Kidney (tissue), 14 donors: ENCODE measurements around the gene CPZ. TPM values are rescaled to one million over a fixed set of nuclear protein-coding genes. Genes with fewer than 3 reads are reported as not detected.
A peak's percentile ranks its signal among the peaks of the same experiment; 100 is the strongest.

ENCODE experiments used
- DNase-seq, 5 donors: peaks; one replicate each; pipeline ENCODE4 v3.0.0-alpha.2; 2013 to 2020
- FAIRE-seq: peaks from 2 replicates; lab custom pipeline; 2012; peaks lifted over from hg19 to GRCh38; lab: Jason Lieb, UNC
- H3K27ac ChIP-seq, 2 donors: one replicate each; pipeline ENCODE4 v1.7.0; 2013; ENCODE audit warnings: low read depth in 2 of 2, low read length in 2 of 2, inconsistent platforms in 1 of 2
- H3K27me3 ChIP-seq: one replicate; pipeline ENCODE4 v1.7.1; 2013; ENCODE audit warnings: low read length, inconsistent platforms; ENCODE audit not compliant: control insufficient read depth, insufficient read depth
- H3K36me3 ChIP-seq, 3 donors: one replicate each; pipeline versions ENCODE4 v1.7.0 to v1.7.1; 2013; ENCODE audit warnings: low read length in 3 of 3, control low read depth in 1 of 3, inconsistent platforms in 1 of 3; ENCODE audit not compliant: insufficient read depth in 3 of 3, control insufficient read depth in 2 of 3
- H3K4me1 ChIP-seq, 3 donors: one replicate each; pipeline versions ENCODE4 v1.7.0 to v1.7.1; 2013; ENCODE audit warnings: low read length in 3 of 3, inconsistent platforms in 1 of 3, low read depth in 1 of 3; ENCODE audit not compliant: control insufficient read depth in 2 of 3, insufficient read depth in 2 of 3
- H3K4me3 ChIP-seq, 3 donors: one replicate each; pipeline versions ENCODE4 v1.7.0 to v1.8.1; 2013; ENCODE audit warnings: low read length in 3 of 3, control low read depth in 1 of 3, inconsistent platforms in 1 of 3
- H3K9ac ChIP-seq, 3 donors: one replicate each; pipeline versions ENCODE4 v1.7.0 to v1.7.1; 2013; ENCODE audit warnings: low read length in 3 of 3, control low read depth in 1 of 3, inconsistent platforms in 1 of 3
- H3K9me3 ChIP-seq, 3 donors: one replicate each; pipeline versions ENCODE4 v1.7.0 to v1.7.1; 2013; ENCODE audit warnings: low read length in 3 of 3, control low read depth in 1 of 3, inconsistent platforms in 1 of 3; ENCODE audit not compliant: control insufficient read depth in 2 of 3, insufficient read depth in 1 of 3
- intact Hi-C: fragments of 100-400 bp; cut with DNase I; formaldehyde crosslinking; loops from one replicate; pipeline ENCODE4 v1.11.1; 2022
- polyA plus RNA-seq: library from polyadenylated mRNA; stranded (reverse); fragments of 350-450 nt; fragmentation: Illumina TruSeq; extraction: RNeasy Lipid Tissue Mini Kit (QIAGEN cat#74804); gene quantifications from one replicate; pipeline ENCODE4 v1.2.3, GENCODE V29; 2014; ENCODE audit warnings: low read depth, low replicate concordance; ENCODE audit not compliant: insufficient read depth
- total RNA-seq: library from RNA; stranded (reverse); fragmentation: NEBNext Ultra II Directional; extraction: Animal tissue kit (Norgen Biotek cat#: 25700); gene quantifications from one replicate; pipeline ENCODE4 v1.2.1, GENCODE V29; 2021
- TF ChIP-seq, protein P1 (sequence below): IDR thresholded peaks from 3 replicates; pipeline ENCODE4 v1.5.1; 2012; ENCODE audit warnings: mild to moderate bottlenecking, moderate library complexity, borderline replicate concordance; ENCODE audit not compliant: insufficient read depth; ENCODE audit errors: extremely low read depth
- donor health status: control.
- donor health status: control.
- donor health status: control.
- donor health status: control.
- donor health status: control.
- donor health status: DM: yes; HTN: yes; CAD: no.
- donor health status: Normal renal cell carcinoma (clear cell type).

Gene CPZ
- total and polyA plus RNA-seq, 2 donors from 2014 or later: 1.2 to 2.6 TPM

DNA sequence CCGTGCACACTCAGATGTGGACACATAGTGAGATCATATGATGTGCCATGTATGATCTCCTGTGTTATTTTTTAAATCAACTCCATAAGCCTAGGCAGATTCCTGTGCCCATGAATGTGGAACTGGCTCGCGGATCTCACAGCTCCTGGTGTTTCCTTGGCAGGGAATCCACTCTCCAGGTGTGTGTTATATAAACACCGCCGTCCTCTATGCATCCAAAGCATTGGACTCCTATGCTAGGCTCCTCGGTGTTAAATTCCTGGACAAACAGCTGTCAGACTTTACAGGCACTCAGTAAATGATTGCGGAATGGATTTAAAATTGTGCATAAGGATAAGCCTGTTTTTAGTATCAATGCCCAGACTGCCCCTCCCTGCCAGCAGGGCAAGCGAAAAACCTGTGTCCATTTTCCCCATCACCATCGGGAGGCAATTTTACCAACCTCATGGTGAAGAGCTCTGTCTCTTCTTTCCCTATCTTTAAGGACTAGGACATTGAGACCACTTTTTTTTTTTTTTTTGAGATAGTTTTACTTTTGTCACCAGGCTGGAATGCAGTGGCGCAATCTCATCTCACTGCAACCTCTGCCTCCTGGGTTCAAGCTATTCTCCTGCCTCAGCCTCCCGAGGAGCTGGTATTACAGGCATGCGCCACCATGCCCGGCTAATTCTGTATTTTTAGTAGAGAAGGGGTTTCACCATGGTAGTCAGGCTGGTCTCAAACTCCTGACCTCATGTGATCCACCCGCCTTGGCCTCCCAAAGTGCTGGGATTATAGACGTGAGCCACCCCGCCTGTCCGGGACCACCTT, 36.0 kb upstream of the CPZ start:
- no peak overlapping the region for H3K4me3 ChIP-seq
- no peak overlapping the region for H3K27ac ChIP-seq

DNA sequence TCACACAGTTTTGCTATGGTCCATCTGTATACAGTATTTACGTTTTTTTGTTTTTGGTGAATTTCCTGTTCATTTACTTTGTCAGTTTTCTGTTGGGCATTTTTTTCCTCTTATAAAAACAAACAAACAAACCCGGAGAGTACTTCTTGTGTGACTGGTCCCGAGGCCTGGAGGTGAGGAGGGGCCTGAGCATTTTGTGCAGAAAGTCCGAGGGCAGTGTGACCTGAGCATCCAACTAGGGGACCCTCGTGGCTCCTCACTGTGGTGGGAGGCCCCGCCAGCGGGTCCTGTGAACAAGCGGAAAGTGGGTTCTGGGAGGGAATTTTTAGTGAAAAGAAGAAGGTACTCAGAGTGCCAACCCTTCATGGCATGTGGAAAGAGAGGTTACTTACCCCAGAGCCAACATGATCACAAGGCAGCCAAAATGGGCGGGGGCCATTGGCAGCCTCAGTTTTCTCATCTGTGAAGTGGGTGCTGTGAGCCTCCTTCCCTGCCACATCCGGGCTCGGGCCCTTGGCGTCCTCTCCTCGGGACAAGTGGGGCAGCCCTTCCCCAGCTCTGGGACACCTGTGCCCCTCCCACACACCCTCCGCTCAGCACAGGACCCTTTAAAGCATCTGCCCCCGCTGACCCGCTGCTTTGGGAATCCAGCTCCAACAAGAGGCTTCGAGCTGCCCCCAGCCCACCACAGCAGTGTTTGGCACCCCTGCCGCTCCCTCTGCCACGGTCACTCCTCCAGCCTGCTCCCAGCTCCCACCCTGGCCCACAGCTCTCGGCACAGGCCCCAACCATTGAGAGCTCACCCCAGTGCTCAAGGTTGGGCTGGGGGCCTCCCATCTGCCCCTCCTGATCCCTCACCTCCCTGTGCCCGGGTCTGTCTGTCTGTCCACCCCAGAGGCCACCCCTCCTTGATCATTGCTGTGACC, 35.2 kb upstream of the CPZ start:
- TF ChIP-seq, protein P1, sequence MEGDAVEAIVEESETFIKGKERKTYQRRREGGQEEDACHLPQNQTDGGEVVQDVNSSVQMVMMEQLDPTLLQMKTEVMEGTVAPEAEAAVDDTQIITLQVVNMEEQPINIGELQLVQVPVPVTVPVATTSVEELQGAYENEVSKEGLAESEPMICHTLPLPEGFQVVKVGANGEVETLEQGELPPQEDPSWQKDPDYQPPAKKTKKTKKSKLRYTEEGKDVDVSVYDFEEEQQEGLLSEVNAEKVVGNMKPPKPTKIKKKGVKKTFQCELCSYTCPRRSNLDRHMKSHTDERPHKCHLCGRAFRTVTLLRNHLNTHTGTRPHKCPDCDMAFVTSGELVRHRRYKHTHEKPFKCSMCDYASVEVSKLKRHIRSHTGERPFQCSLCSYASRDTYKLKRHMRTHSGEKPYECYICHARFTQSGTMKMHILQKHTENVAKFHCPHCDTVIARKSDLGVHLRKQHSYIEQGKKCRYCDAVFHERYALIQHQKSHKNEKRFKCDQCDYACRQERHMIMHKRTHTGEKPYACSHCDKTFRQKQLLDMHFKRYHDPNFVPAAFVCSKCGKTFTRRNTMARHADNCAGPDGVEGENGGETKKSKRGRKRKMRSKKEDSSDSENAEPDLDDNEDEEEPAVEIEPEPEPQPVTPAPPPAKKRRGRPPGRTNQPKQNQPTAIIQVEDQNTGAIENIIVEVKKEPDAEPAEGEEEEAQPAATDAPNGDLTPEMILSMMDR: no peak
- intact Hi-C loops: no loop called here
- H3K27ac ChIP-seq: no peak overlapping the region
- H3K9me3 ChIP-seq: no peaks in the 10 kb centered on the region
- no peak overlapping the region for H3K4me3 ChIP-seq
- H3K9ac ChIP-seq: no peak overlapping the region
- no peaks in the 10 kb centered on the region for H3K36me3 ChIP-seq
- no peaks in the 10 kb centered on the region for H3K27me3 ChIP-seq
- DNase-seq (peak in 1 of 5 donors; percentile 58), FAIRE-seq (no peak)
- no peaks in the 10 kb centered on the region for H3K4me1 ChIP-seq

More for the DNA sequence above, 36.0 kb upstream of the CPZ start:
- Histone ChIP-seq H3K9ac (no peak overlapping the region), H3K36me3 (no peaks in the 10 kb centered on the region), H3K4me1 (no peaks in the 10 kb centered on the region), H3K27me3 (no peaks in the 10 kb centered on the region), H3K9me3 (no peaks in the 10 kb centered on the region)
- peak in 3 of 5 donors; percentile 13 to 36 (median 25) for DNase-seq
- TF ChIP-seq, protein P1: no peak
- intact Hi-C loops: no loop called here
- no peak for FAIRE-seq

DNA sequence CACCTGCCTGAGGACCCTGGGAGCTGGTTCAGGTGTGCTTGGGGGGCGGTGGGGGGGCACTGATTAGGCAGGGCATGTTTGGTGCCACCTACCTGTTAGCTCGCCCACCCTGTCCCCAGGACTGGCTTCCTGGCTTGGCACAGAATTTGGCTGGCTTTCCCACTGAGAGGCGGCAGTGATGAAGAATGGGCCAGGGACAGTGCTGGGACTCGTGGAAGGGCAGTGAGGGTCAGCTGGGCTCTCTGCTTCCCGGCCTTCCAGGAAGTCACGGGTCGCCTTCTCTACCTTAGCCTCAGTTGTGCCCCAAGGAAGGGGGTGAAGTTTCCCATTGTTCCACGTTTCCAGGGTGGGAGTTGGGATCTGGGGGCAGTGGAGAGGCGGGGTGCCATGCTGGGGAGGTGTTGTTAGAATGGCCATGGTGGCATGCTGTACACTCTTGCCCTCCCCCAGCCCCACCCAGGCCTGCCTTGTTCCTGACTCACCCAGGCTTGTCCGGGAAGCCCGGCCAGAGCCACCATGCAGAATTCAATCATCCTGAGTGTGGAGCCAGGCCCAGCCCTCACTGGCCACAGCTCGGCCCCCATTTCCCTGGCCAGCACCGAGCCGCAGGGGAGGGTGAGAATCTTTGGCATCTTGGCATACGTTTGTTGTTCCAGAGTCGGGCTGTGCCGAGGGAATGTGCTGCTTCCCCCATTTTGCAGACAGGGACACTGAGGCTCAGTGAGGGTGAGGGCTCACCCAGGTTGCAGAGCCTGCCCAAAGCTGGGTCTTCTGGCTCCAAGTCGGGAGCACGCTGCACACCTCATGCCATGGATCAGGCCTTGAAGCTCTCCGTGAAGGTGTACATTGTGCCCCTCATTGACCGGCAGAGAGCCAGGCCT, 34.2 kb upstream of the CPZ start:
- peak in 1 of 5 donors; percentile 64 for DNase-seq
- Histone ChIP-seq H3K36me3 (no peaks in the 10 kb centered on the region), H3K27ac (no peak overlapping the region), H3K4me1 (no peaks in the 10 kb centered on the region), H3K27me3 (no peaks in the 10 kb centered on the region), H3K9ac (no peak overlapping the region), H3K4me3 (no peak overlapping the region), H3K9me3 (no peaks in the 10 kb centered on the region)
- FAIRE-seq: no peak
- intact Hi-C loops: no loop called here
- TF ChIP-seq, protein P1: no peak
